HL-60 (cell line): Measurements from ENCODE around the gene STK17A.

Source experiments
- CTCF ChIP-seq: IDR thresholded peaks from one replicate; pipeline ENCODE4 v1.5.1; 2011; ENCODE audit warnings: low read length, control low read depth, inconsistent platforms; ENCODE audit not compliant: insufficient read depth
- GABPA ChIP-seq: IDR thresholded peaks from 2 replicates; pipeline ENCODE4 v1.6.1; 2012; ENCODE audit warnings: low read depth
- POLR2AphosphoS5 ChIP-seq: IDR thresholded peaks from 2 replicates; pipeline ENCODE4 v1.6.1; 2012; ENCODE audit warnings: low read depth
- REST ChIP-seq: IDR thresholded peaks from 2 replicates; pipeline ENCODE4 v1.6.1; 2012; ENCODE audit warnings: low read depth; ENCODE audit not compliant: insufficient replicate concordance

DNA sequence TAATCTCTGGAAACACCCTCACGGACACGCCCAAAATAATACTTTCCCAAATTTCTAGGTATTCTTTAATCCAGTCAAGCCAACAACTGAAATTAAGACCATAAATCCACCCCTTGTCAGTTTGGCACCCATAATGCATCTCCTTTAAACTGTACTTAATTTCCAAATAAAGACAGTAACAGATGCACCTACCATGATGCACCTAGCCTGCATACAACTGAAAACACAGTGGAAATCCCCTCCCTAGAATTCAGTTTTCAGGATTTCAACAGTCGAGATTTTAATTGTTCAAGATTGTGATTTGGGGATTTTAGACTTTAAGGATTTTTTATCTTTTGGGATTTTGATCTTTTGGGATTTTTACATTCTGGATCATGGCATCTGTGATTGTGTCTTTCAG is 17.1 kb downstream of the STK17A start:
- no peak for TF ChIP-seq CTCF
- no peak for TF ChIP-seq POLR2AphosphoS5
- no peak for TF ChIP-seq REST
- no peak for TF ChIP-seq GABPA
